ENCODE results near the gene SLC16A3.

Gene SLC16A3

DNA sequence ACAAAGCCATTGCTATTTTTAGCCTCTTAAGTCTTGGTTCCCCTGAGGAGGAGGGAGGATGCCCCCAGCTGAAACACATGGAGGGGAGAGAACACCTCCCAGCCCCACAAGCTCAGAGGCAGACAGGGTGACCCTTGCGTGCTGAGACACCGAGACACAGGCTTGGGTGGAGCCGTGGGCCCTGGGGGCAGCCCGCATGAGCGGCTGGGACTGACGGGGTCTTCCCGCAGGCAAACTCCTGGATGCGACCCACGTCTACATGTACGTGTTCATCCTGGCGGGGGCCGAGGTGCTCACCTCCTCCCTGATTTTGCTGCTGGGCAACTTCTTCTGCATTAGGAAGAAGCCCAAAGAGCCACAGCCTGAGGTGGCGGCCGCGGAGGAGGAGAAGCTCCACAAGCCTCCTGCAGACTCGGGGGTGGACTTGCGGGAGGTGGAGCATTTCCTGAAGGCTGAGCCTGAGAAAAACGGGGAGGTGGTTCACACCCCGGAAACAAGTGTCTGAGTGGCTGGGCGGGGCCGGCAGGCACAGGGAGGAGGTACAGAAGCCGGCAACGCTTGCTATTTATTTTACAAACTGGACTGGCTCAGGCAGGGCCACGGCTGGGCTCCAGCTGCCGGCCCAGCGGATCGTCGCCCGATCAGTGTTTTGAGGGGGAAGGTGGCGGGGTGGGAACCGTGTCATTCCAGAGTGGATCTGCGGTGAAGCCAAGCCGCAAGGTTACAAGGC is 9.8 kb downstream of the SLC16A3 start:
- H3K27ac ChIP-seq (ENCODE audit: extremely low read depth, low read depth, low read length) = peak overlapping the region; percentile 58
- ChIA-PET POLR2A (interaction anchor here (1.0 to 2.4 kb wide), 2 partner anchors 50 to 54 kb away, joined by 3 to 9 read pairs; no protein-coding TSS in a partner anchor), CTCF (interaction anchor here (0.9 to 2.4 kb wide), 5 partner anchors 10 to 208 kb away, joined by 3 to 10 read pairs (median 8); partner anchors contain the start of gene SLC16A3)
- H3K4me1 ChIP-seq (ENCODE audit: control insufficient read depth, insufficient read depth, low read length) = peaks cover 15% of the 10 kb centered on the region
- H3K9me3 ChIP-seq (ENCODE audit: control insufficient read depth, insufficient read depth, low read depth, low read length) = no peaks in the 10 kb centered on the region
- peaks cover 0 to 42% of the 10 kb centered on the region in 2 experiments; a peak in 1 of 3 replicates for H3K36me3 ChIP-seq (ENCODE audit: control insufficient read depth in 2 of 2, insufficient read depth in 1 of 2, low read length in 2 of 2)
- no peak overlapping the region for H3K4me3 ChIP-seq (ENCODE audit: low read depth, low read length)
- TF ChIP-seq SP2 (tag by site-specific recombination; IDR thresholded peaks at IDR 0.05) = peak; percentile 81
- TF ChIP-seq ZNF791 (tag by site-specific recombination; IDR thresholded peaks at IDR 0.05) = no peak
- TF ChIP-seq ZSCAN30 (tag by site-specific recombination; IDR thresholded peaks at IDR 0.05) = 0 out of 2 replicates have a peak, but pooled peaks have one; percentile 20
- TF ChIP-seq, protein P1, sequence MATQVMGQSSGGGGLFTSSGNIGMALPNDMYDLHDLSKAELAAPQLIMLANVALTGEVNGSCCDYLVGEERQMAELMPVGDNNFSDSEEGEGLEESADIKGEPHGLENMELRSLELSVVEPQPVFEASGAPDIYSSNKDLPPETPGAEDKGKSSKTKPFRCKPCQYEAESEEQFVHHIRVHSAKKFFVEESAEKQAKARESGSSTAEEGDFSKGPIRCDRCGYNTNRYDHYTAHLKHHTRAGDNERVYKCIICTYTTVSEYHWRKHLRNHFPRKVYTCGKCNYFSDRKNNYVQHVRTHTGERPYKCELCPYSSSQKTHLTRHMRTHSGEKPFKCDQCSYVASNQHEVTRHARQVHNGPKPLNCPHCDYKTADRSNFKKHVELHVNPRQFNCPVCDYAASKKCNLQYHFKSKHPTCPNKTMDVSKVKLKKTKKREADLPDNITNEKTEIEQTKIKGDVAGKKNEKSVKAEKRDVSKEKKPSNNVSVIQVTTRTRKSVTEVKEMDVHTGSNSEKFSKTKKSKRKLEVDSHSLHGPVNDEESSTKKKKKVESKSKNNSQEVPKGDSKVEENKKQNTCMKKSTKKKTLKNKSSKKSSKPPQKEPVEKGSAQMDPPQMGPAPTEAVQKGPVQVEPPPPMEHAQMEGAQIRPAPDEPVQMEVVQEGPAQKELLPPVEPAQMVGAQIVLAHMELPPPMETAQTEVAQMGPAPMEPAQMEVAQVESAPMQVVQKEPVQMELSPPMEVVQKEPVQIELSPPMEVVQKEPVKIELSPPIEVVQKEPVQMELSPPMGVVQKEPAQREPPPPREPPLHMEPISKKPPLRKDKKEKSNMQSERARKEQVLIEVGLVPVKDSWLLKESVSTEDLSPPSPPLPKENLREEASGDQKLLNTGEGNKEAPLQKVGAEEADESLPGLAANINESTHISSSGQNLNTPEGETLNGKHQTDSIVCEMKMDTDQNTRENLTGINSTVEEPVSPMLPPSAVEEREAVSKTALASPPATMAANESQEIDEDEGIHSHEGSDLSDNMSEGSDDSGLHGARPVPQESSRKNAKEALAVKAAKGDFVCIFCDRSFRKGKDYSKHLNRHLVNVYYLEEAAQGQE (tag by site-specific recombination; IDR thresholded peaks at IDR 0.05) = no peak
- TF ChIP-seq, protein P2, sequence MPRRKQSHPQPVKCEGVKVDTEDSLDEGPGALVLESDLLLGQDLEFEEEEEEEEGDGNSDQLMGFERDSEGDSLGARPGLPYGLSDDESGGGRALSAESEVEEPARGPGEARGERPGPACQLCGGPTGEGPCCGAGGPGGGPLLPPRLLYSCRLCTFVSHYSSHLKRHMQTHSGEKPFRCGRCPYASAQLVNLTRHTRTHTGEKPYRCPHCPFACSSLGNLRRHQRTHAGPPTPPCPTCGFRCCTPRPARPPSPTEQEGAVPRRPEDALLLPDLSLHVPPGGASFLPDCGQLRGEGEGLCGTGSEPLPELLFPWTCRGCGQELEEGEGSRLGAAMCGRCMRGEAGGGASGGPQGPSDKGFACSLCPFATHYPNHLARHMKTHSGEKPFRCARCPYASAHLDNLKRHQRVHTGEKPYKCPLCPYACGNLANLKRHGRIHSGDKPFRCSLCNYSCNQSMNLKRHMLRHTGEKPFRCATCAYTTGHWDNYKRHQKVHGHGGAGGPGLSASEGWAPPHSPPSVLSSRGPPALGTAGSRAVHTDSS (tag by site-specific recombination; IDR thresholded peaks at IDR 0.05) = no peak
- peak; percentile 93 for TF ChIP-seq EGR2 (tag by site-specific recombination; IDR thresholded peaks at IDR 0.05; ENCODE audit: low read depth)
- no peak for TF ChIP-seq ZNF266 (tag by site-specific recombination; IDR thresholded peaks at IDR 0.05; ENCODE audit: low read depth)
- TF ChIP-seq ZNF239 (tag by site-specific recombination; IDR thresholded peaks at IDR 0.05) = no peak
- peak; percentile 29; the same call in 1 of the 2 replicates for TF ChIP-seq ZNF394 (tag by site-specific recombination; IDR thresholded peaks at IDR 0.05; ENCODE audit: borderline replicate concordance)
- TF ChIP-seq ZNF132 (tag by site-specific recombination; IDR thresholded peaks at IDR 0.05; ENCODE audit: borderline replicate concordance) = no peak
- peak; percentile 81 for TF ChIP-seq GLIS2 (tag by site-specific recombination; IDR thresholded peaks at IDR 0.05)
- TF ChIP-seq, protein P3, sequence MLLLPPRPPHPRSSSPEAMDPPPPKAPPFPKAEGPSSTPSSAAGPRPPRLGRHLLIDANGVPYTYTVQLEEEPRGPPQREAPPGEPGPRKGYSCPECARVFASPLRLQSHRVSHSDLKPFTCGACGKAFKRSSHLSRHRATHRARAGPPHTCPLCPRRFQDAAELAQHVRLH (tag by site-specific recombination; IDR thresholded peaks at IDR 0.05) = no peak
- peak; percentile 77 for TF ChIP-seq SP3 (tag by site-specific recombination; IDR thresholded peaks at IDR 0.05)
- no peak for TF ChIP-seq ZNF138 (tag by site-specific recombination; IDR thresholded peaks at IDR 0.05; ENCODE audit: borderline replicate concordance)
- no peak for TF ChIP-seq ZNF555 (tag by site-specific recombination; conservative IDR thresholded peaks at IDR 0.05)
- TF ChIP-seq ZNF707 (tag by site-specific recombination; IDR thresholded peaks at IDR 0.05) = no peak
- no peak for TF ChIP-seq ZNF768 (tag by site-specific recombination; IDR thresholded peaks at IDR 0.05)
- 0 out of 2 replicates have a peak, but pooled peaks have one; percentile 29 for TF ChIP-seq BCL11A (tag by site-specific recombination; IDR thresholded peaks at IDR 0.05; ENCODE audit: low read depth)
- no peak for TF ChIP-seq OVOL3 (tag by site-specific recombination; IDR thresholded peaks at IDR 0.05)
- TF ChIP-seq KLF8 (tag by site-specific recombination; IDR thresholded peaks at IDR 0.05) = peak; percentile 35; the same call in 1 of the 2 replicates
- no peak for TF ChIP-seq ZNF623 (tag by site-specific recombination; IDR thresholded peaks at IDR 0.05)
- peak; percentile 46 for TF ChIP-seq ZBTB8A (tag by site-specific recombination; IDR thresholded peaks at IDR 0.05)
- TF ChIP-seq GLIS1 (tag by site-specific recombination; IDR thresholded peaks at IDR 0.05) = peak; percentile 91
- peak; percentile 91 for TF ChIP-seq KLF1 (tag by site-specific recombination; IDR thresholded peaks at IDR 0.05)
- TF ChIP-seq PRDM1 (tag by site-specific recombination; IDR thresholded peaks at IDR 0.05) = no peak
- peak; percentile 38 for TF ChIP-seq ZBTB17 (tag by site-specific recombination; IDR thresholded peaks at IDR 0.05)
- TF ChIP-seq, protein P4, sequence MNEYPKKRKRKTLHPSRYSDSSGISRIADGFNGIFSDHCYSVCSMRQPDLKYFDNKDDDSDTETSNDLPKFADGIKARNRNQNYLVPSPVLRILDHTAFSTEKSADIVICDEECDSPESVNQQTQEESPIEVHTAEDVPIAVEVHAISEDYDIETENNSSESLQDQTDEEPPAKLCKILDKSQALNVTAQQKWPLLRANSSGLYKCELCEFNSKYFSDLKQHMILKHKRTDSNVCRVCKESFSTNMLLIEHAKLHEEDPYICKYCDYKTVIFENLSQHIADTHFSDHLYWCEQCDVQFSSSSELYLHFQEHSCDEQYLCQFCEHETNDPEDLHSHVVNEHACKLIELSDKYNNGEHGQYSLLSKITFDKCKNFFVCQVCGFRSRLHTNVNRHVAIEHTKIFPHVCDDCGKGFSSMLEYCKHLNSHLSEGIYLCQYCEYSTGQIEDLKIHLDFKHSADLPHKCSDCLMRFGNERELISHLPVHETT (tag by site-specific recombination; IDR thresholded peaks at IDR 0.05) = no peak
- peak; percentile 49; the same call in 1 of the 2 replicates for TF ChIP-seq ZNF423 (tag by site-specific recombination; IDR thresholded peaks at IDR 0.05)
- peak; percentile 100 for TF ChIP-seq ZNF341 (tag by site-specific recombination; IDR thresholded peaks at IDR 0.05; ENCODE audit: low read depth)
- TF ChIP-seq ZEB2 (tag by site-specific recombination; IDR thresholded peaks at IDR 0.05) = 0 out of 2 replicates have a peak, but pooled peaks have one; percentile 21
- TF ChIP-seq, protein P5, sequence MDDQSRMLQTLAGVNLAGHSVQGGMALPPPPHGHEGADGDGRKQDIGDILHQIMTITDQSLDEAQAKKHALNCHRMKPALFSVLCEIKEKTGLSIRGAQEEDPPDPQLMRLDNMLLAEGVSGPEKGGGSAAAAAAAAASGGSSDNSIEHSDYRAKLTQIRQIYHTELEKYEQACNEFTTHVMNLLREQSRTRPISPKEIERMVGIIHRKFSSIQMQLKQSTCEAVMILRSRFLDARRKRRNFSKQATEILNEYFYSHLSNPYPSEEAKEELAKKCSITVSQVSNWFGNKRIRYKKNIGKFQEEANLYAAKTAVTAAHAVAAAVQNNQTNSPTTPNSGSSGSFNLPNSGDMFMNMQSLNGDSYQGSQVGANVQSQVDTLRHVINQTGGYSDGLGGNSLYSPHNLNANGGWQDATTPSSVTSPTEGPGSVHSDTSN (CRISPR knock-in tag; IDR thresholded peaks at IDR 0.05) = no peak

Measured in HEK293 (cell line).